Type B pancreatic cell (in vitro differentiated cells): ENCODE results near the gene TNFRSF19. TPM values are rescaled to one million over a fixed set of nuclear protein-coding genes. Genes with fewer than 3 reads are reported as not detected.

Experiments used
- DNase-seq: peaks from one replicate; pipeline ENCODE4 v3.0.0; 2021; ENCODE audit warnings: mixed read lengths; ENCODE audit not compliant: unreplicated experiment; ENCODE audit errors: extremely low spot score
- H3K27ac Mint-ChIP-seq: 2 replicates; pipeline ENCODE4 v1.8.0; 2021; ENCODE audit warnings: mild to moderate bottlenecking, mixed read lengths
- H3K27me3 Mint-ChIP-seq: 2 replicates; pipeline ENCODE4 v1.8.0; 2021; ENCODE audit warnings: mixed read lengths
- H3K36me3 Mint-ChIP-seq: 2 replicates; pipeline ENCODE4 v1.8.0; 2021; ENCODE audit warnings: mixed read lengths
- H3K4me1 Mint-ChIP-seq: one replicate; pipeline ENCODE4 v1.8.0; 2021; ENCODE audit warnings: mixed read lengths; ENCODE audit not compliant: unreplicated experiment
- H3K4me3 Mint-ChIP-seq: 2 replicates; pipeline ENCODE4 v1.8.0; 2021; ENCODE audit warnings: mild to moderate bottlenecking, mixed read lengths
- H3K9me3 Mint-ChIP-seq: 2 replicates; pipeline ENCODE4 v1.8.0; 2021; ENCODE audit warnings: mixed read lengths
- total RNA-seq: library from RNA; stranded (reverse); gene quantifications from 2 replicates; pipeline ENCODE4 v1.2.1, GENCODE V29; 2021; ENCODE audit warnings: low replicate concordance
- TF ChIP-seq, protein P1 (sequence below): fragments of 200-600 bp; sonication (generic); conservative IDR thresholded peaks from 2 replicates; pipeline ENCODE4 v1.5.0; 2021; ENCODE audit warnings: antibody characterized with exemption, mild to moderate bottlenecking

TNFRSF19 gene
- total RNA-seq, 1 donor from 2014 or later, result 64.4 TPM

DNA sequence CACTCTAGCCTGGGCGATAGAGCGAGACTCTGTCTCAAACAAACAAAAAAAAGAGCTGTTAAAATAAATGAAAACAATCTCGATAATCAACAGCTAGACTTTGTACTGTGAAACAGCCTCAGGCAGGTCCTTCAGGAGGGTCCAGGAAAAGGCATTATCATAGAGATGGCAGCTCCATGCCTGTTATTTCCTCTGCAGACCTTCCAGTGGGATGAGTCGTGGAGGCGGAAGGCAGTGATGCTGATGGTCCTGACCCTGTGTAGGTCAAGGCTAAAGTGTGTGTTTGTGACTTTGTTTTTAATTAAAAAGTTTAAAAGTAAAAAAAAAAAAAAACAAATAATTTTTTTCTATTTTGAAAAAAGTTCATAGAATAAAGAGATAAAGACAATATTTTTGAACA, 117.4 kb downstream of the TNFRSF19 start:
- H3K4me3 Mint-ChIP-seq, result no peak overlapping the region
- H3K27ac Mint-ChIP-seq, result no peak overlapping the region
- TF ChIP-seq, protein P1, sequence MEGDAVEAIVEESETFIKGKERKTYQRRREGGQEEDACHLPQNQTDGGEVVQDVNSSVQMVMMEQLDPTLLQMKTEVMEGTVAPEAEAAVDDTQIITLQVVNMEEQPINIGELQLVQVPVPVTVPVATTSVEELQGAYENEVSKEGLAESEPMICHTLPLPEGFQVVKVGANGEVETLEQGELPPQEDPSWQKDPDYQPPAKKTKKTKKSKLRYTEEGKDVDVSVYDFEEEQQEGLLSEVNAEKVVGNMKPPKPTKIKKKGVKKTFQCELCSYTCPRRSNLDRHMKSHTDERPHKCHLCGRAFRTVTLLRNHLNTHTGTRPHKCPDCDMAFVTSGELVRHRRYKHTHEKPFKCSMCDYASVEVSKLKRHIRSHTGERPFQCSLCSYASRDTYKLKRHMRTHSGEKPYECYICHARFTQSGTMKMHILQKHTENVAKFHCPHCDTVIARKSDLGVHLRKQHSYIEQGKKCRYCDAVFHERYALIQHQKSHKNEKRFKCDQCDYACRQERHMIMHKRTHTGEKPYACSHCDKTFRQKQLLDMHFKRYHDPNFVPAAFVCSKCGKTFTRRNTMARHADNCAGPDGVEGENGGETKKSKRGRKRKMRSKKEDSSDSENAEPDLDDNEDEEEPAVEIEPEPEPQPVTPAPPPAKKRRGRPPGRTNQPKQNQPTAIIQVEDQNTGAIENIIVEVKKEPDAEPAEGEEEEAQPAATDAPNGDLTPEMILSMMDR, result no peak
- peaks cover 8% of the 10 kb centered on the region for H3K9me3 Mint-ChIP-seq
- H3K4me1 Mint-ChIP-seq, result peaks cover 2% of the 10 kb centered on the region
- no peak for DNase-seq
- H3K36me3 Mint-ChIP-seq, result no peaks in the 10 kb centered on the region
- no peaks in the 10 kb centered on the region for H3K27me3 Mint-ChIP-seq

DNA sequence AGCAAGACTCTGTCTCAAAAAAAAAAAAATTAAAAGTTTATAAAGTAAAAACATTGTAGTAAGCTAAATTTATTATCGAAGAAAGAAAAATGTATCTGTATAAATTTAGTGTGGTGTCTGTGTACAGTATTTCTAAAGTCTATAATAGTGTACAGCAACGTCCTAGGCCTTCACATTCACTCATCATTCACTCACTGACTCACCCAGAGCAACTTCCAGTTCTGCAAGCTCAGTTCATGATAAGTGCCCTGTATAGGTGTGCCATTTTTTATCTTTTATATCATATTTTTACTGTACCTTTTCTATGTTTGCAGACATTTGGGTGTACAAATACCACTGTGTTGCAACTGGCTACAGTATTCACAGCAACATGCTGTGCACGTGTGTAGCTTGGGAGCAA, 118.1 kb downstream of the TNFRSF19 start:
- Mint-ChIP-seq H3K9me3 (peaks cover 8% of the 10 kb centered on the region), H3K27me3 (no peaks in the 10 kb centered on the region), H3K4me3 (no peak overlapping the region), H3K36me3 (no peaks in the 10 kb centered on the region), H3K4me1 (peaks cover 5% of the 10 kb centered on the region), H3K27ac (no peak overlapping the region)
- no peak for DNase-seq
- TF ChIP-seq, protein P1, result no peak

DNA sequence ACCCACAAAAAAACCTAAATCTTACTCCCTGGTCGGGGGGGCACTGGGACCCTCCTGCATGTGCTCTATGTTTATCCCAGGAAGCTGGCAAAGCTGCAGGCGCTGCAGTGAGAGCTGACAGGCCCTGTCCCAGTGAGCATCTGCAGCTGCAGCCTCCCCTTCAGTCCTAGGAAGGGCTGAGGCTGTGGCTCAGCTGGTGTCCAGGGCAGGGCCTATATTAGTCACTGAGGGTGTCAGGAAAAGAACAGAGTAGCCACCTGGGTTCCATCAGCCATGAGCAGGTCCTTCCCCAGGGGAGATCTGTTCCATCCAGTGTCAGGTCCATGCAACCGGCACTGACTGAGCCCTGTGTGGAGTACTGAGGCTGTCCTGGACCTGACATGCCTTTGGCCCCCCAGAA, 120.5 kb downstream of the TNFRSF19 start:
- Mint-ChIP-seq H3K36me3 (no peaks in the 10 kb centered on the region), H3K4me3 (no peak overlapping the region), H3K27me3 (no peaks in the 10 kb centered on the region), H3K4me1 (peaks cover 5% of the 10 kb centered on the region), H3K9me3 (peaks cover 8% of the 10 kb centered on the region), H3K27ac (no peak overlapping the region)
- TF ChIP-seq, protein P1, result no peak
- no peak for DNase-seq

DNA sequence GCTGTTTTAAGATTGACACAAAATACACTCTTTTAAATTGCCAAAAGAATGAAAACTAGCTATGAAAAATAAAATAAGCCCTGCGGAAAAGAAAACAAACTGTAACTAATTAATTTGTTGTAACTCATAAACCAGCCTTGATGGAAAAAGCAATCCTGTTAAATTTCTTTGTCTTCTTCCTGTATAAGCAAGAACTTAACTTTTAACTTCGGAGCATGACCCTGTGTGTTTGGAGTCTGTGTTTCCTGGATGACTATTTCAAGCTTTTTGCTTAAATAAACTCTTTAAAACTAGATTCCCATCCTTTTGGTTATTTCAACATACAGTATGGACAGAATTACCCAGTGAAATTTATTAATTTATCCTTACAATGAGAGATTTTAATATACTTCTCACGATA, 122.6 kb downstream of the TNFRSF19 start:
- H3K9me3 Mint-ChIP-seq, result peaks cover 5% of the 10 kb centered on the region
- H3K4me1 Mint-ChIP-seq, result peaks cover 9% of the 10 kb centered on the region
- no peak overlapping the region for H3K27ac Mint-ChIP-seq
- H3K27me3 Mint-ChIP-seq, result no peaks in the 10 kb centered on the region
- H3K36me3 Mint-ChIP-seq, result no peaks in the 10 kb centered on the region
- DNase-seq, result no peak
- TF ChIP-seq, protein P1, result no peak
- no peak overlapping the region for H3K4me3 Mint-ChIP-seq

DNA sequence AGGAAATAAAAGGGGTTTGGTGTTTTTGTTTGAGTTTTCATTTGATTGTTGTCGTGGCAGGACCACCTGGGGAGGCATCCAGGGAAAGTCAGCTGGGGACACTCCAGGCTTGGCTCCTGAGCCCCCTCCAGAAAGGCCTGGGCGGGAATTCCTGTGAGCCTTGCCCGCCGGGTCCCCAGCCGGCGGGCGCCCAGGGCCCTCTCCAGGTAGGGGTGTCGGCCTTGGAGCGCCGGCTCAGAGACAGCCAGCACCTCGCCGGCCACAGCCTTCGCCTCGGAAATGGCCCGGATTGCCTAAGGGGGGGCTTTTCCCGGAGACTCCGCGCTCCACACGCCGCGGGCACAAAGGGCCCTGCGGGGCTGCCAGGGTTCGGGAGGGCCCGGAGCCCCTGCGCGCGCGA, 125.0 kb downstream of the TNFRSF19 start:
- no peak overlapping the region for H3K27ac Mint-ChIP-seq
- no peaks in the 10 kb centered on the region for H3K36me3 Mint-ChIP-seq
- no peak for DNase-seq
- H3K27me3 Mint-ChIP-seq, result no peaks in the 10 kb centered on the region
- peaks cover 9% of the 10 kb centered on the region for H3K4me1 Mint-ChIP-seq
- H3K4me3 Mint-ChIP-seq, result no peak overlapping the region
- TF ChIP-seq, protein P1, result no peak
- H3K9me3 Mint-ChIP-seq, result peaks cover 5% of the 10 kb centered on the region
